Natural killer cell (primary cell): ENCODE results near the gene RSAD2. TPM values are rescaled to one million over a fixed set of nuclear protein-coding genes. Genes with fewer than 3 reads are reported as not detected.

ENCODE experiments used
- ATAC-seq, 3 donors: fragments of 150-1000 bp in 2 of 3; fragments of 200-7000 bp in 1 of 3; cut with Tn5 transposase; 1 replicate in 1 of 3; 2 replicates in 2 of 3; pipeline ENCODE4 v1.10.0; 2021; ENCODE audit warnings: mild to moderate bottlenecking in 2 of 3, moderate library complexity in 2 of 3
- DNase-seq, 2 donors: peaks; one replicate each; pipeline versions ENCODE4 v3.0.0 to v3.0.0-alpha.2; 2013 to 2021; ENCODE audit warnings: mixed read lengths in 1 of 2
- H3K27ac ChIP-seq: one replicate; pipeline ENCODE4 v1.5.1; 2013; ENCODE audit warnings: mild to moderate bottlenecking, low read length
- H3K27me3 ChIP-seq: one replicate; pipeline ENCODE4 v1.6.1; 2013; ENCODE audit warnings: low read length; ENCODE audit not compliant: control insufficient read depth, insufficient read depth
- H3K36me3 ChIP-seq: one replicate; pipeline ENCODE4 v1.6.1; 2013; ENCODE audit warnings: low read length; ENCODE audit not compliant: control insufficient read depth, insufficient read depth
- H3K4me1 ChIP-seq: one replicate; pipeline ENCODE4 v1.6.1; 2013; ENCODE audit warnings: low read length; ENCODE audit not compliant: control insufficient read depth, insufficient read depth
- H3K4me3 ChIP-seq: one replicate; pipeline ENCODE4 v1.5.1; 2013; ENCODE audit warnings: low read length
- H3K9me3 ChIP-seq: one replicate; pipeline ENCODE4 v1.6.1; 2013; ENCODE audit warnings: low read length; ENCODE audit not compliant: control insufficient read depth, insufficient read depth
- H3K27ac Mint-ChIP-seq, 2 donors: one replicate each; pipeline ENCODE4 v1.8.0; 2022; ENCODE audit warnings: mild to moderate bottlenecking in 2 of 2, mixed read lengths in 2 of 2, moderate library complexity in 1 of 2
- H3K27me3 Mint-ChIP-seq, 2 donors: one replicate each; pipeline ENCODE4 v1.8.0; 2022; ENCODE audit warnings: low read depth in 2 of 2, mixed read lengths in 2 of 2
- H3K36me3 Mint-ChIP-seq: one replicate; pipeline ENCODE4 v1.8.0; 2022; ENCODE audit warnings: mixed read lengths
- H3K4me1 Mint-ChIP-seq, 2 donors: one replicate each; pipeline ENCODE4 v1.8.0; 2022; ENCODE audit warnings: mixed read lengths in 2 of 2
- H3K4me3 Mint-ChIP-seq: one replicate; pipeline ENCODE4 v1.8.0; 2022; ENCODE audit warnings: mild to moderate bottlenecking, moderate library complexity, mixed read lengths
- H3K9me3 Mint-ChIP-seq, 2 donors: one replicate each; pipeline ENCODE4 v1.8.0; 2022; ENCODE audit warnings: mixed read lengths in 2 of 2
- WGBS: methylation state at CpG from one replicate; pipeline ENCODE4 v1.1.7; 2013; ENCODE audit warnings: missing lambda C conversion rate; ENCODE audit not compliant: insufficient coverage; 5-methylcytosine and 5-hydroxymethylcytosine counted together
- intact Hi-C: fragments of 100-400 bp; cut with micrococcal nuclease; formaldehyde crosslinking; loops from one replicate; pipeline ENCODE4 v1.14.2; 2022
- total RNA-seq, 4 donors: library from RNA; stranded (reverse); fragments of 120-200 nt in 1 of 4; gene quantifications; one replicate each; pipeline versions ENCODE4 v1.2.3 to v1.2.4, GENCODE V29; 2013 to 2022
- TF ChIP-seq, protein P1 (sequence below): fragments of 200-600 bp; IDR thresholded peaks from one replicate; pipeline ENCODE4 v1.8.0; 2022; ENCODE audit warnings: antibody characterized with exemption

Gene RSAD2
- total RNA-seq, 3 donors from 2014 or later (not counting 1 experiment from before 2014, with no cell fraction given) = 7.9 to 12.0 (median 9.4) TPM

DNA sequence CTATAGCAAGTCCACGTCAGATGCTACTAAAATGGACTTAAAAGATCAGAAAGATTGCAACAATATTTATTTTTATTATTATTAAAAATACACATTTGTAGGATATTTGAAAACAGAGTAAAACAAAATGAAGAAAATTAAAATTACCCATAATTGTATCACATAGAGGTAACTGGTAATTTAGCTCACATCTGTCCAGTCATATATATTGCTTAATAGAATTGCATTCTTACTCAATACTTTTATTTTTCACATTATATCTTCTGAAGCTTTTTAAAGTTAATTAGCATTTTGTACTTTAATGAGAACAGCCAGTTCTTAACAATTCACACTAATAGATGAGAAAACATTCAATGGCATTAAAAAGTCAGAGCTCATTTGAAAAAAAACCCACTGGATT, 28.1 kb downstream of the RSAD2 start:
- Mint-ChIP-seq H3K27me3 (peaks cover 0 to 2% of the 10 kb centered on the region in 2 donors), H3K4me3 (no peak overlapping the region), H3K9me3 (peaks cover 3 to 7% of the 10 kb centered on the region in 2 donors), H3K27ac (peak overlapping the region in 1 of 2 donors; percentile 39), H3K36me3 (peaks cover 23% of the 10 kb centered on the region), H3K4me1 (peaks cover 51 to 63% of the 10 kb centered on the region in 2 donors)
- Histone ChIP-seq H3K27ac (no peak overlapping the region), H3K4me1 (peaks cover 16% of the 10 kb centered on the region), H3K36me3 (no peaks in the 10 kb centered on the region), H3K4me3 (no peak overlapping the region), H3K9me3 (no peaks in the 10 kb centered on the region), H3K27me3 (no peaks in the 10 kb centered on the region)
- no CpG with 5 or more reads among the region's 1 CpG for WGBS
- intact Hi-C loops = no loop called here
- TF ChIP-seq, protein P1, sequence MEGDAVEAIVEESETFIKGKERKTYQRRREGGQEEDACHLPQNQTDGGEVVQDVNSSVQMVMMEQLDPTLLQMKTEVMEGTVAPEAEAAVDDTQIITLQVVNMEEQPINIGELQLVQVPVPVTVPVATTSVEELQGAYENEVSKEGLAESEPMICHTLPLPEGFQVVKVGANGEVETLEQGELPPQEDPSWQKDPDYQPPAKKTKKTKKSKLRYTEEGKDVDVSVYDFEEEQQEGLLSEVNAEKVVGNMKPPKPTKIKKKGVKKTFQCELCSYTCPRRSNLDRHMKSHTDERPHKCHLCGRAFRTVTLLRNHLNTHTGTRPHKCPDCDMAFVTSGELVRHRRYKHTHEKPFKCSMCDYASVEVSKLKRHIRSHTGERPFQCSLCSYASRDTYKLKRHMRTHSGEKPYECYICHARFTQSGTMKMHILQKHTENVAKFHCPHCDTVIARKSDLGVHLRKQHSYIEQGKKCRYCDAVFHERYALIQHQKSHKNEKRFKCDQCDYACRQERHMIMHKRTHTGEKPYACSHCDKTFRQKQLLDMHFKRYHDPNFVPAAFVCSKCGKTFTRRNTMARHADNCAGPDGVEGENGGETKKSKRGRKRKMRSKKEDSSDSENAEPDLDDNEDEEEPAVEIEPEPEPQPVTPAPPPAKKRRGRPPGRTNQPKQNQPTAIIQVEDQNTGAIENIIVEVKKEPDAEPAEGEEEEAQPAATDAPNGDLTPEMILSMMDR = no peak
- ATAC-seq (no peak), DNase-seq (no peak)

DNA sequence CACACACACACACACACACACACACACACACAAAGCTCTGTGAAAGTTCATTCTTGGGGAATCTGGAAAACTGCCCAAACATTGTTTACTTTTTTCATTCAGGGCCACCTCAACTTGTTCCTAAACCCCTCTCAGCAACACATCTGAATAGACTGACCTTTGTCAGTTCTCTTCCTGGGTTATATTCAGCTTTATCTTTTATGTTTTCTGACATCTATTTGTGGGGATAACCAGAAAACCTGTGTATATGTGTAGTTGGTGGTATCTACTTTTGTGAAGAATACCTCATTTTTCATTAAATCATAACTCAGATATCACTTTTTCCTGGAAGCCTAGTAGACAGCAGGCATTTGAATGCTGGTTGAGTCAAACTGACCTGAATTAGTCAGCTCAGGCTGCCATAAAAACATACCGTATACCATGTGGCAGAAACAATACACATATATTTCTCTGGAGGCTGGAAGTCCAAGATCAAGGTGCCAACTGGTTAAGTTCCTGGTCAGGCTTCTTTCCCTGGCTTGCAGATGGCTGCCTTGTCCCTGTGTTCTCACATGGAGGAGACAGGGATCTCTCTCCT, 28.7 kb downstream of the RSAD2 start:
- peaks cover 23% of the 10 kb centered on the region for H3K36me3 Mint-ChIP-seq
- H3K27me3 Mint-ChIP-seq = peaks cover 0 to 2% of the 10 kb centered on the region in 2 donors
- WGBS = 63% methylated on average over 1 of the region's 1 CpG
- peak overlapping the region in 1 of 2 donors; percentile 39 for H3K27ac Mint-ChIP-seq
- H3K27ac ChIP-seq = no peak overlapping the region
- TF ChIP-seq, protein P1 = no peak
- H3K36me3 ChIP-seq = no peaks in the 10 kb centered on the region
- H3K4me3 ChIP-seq = no peak overlapping the region
- H3K9me3 ChIP-seq = no peaks in the 10 kb centered on the region
- H3K9me3 Mint-ChIP-seq = peaks cover 3 to 7% of the 10 kb centered on the region in 2 donors
- H3K4me1 ChIP-seq = peaks cover 22% of the 10 kb centered on the region
- DNase-seq (no peak), ATAC-seq (no peak)
- no peaks in the 10 kb centered on the region for H3K27me3 ChIP-seq
- H3K4me1 Mint-ChIP-seq = peaks cover 57 to 68% of the 10 kb centered on the region in 2 donors
- intact Hi-C loops = no loop called here
- no peak overlapping the region for H3K4me3 Mint-ChIP-seq

DNA sequence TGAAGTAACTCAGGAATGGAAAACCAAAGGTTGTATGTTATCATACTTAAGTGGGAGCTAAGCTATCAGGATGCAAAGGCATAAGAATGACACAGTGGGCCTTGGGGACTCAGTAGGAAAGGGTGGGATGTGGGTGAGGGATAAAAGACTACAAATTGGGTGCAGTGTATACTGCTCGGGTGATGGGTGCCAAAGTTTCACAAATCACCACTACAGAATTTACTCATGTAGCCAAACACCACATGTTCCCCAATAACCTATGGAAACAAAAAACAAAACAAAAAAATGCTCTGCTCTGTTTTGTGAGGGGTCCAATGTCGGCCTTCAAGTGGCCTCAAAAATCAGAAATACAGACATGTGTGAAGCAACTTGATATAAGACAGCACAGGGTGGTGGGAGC, 30.7 kb downstream of the RSAD2 start:
- DNase-seq (no peak), ATAC-seq (no peak)
- 86% methylated on average over 2 of the region's 2 CpGs for WGBS
- no peaks in the 10 kb centered on the region for H3K27me3 ChIP-seq
- peaks cover 5% of the 10 kb centered on the region for H3K36me3 Mint-ChIP-seq
- no peak overlapping the region for H3K4me3 ChIP-seq
- no peak overlapping the region for H3K4me3 Mint-ChIP-seq
- no peaks in the 10 kb centered on the region for H3K9me3 Mint-ChIP-seq
- no peaks in the 10 kb centered on the region for H3K9me3 ChIP-seq
- TF ChIP-seq, protein P1 = no peak
- intact Hi-C loops = no loop called here
- H3K36me3 ChIP-seq = no peaks in the 10 kb centered on the region
- H3K27ac ChIP-seq = peak overlapping the region; percentile 75
- peak overlapping the region; percentile 81 to 83 for H3K27ac Mint-ChIP-seq
- peaks cover 38% of the 10 kb centered on the region for H3K4me1 ChIP-seq
- H3K4me1 Mint-ChIP-seq = peaks cover 63 to 76% of the 10 kb centered on the region in 2 donors
- H3K27me3 Mint-ChIP-seq = peaks cover under 1 to 2% of the 10 kb centered on the region in 2 donors
